HG02943 (cell line): ENCODE results near the gene PCLAF.
"Not testable (repeated sequence)": the region's sequence is repeated elsewhere in the genome, so short reads cannot be mapped to it uniquely, and the experiment has no call there.

Experiments used
- ATAC-seq: cut with Tn5 transposase; IDR thresholded peaks from one replicate; pipeline ENCODE4 v1.9.1; 2021; ENCODE audit warnings: mild to moderate bottlenecking, low read depth, moderate library complexity; ENCODE audit not compliant: unreplicated experiment

Gene PCLAF

GRCh38 chr15:64326975-64327374 is 54.3 kb downstream of the PCLAF start:
- not testable (repeated sequence) for ATAC-seq

GRCh38 chr15:64326458-64326857 is 54.8 kb downstream of the PCLAF start:
- ATAC-seq: not testable (repeated sequence)

- ATAC-seq: no peak
Observed at GRCh38 chr15:64324165-64324877, 56.9 kb downstream of the PCLAF start.

- ATAC-seq: no peak
Observed at GRCh38 chr15:64315216-64315615, 66.0 kb downstream of the PCLAF start.

- ATAC-seq: no peak
Observed at GRCh38 chr15:64314456-64314855, 66.8 kb downstream of the PCLAF start.
